SK-N-SH treated with all-trans-retinoic acid at 6 μM for 48 hours (cell line): ENCODE measurements around the gene VPS26A.

Experiments used
- ATAC-seq: fragments of 200-7000 bp; cut with Tn5 transposase; 3 replicates; pipeline ENCODE4 v1.9.1; 2020; ENCODE audit warnings: mild to moderate bottlenecking, moderate library complexity
- ARNTL ChIP-seq: fragments of 450-650 bp; formaldehyde crosslinking; IDR thresholded peaks from 2 replicates; pipeline ENCODE4 v1.5.0; 2020; ENCODE audit warnings: low read depth, mild to moderate bottlenecking, moderate library complexity, borderline replicate concordance
- CSDC2 ChIP-seq: fragments of 250-450 bp; sonication (Bioruptor Pico); IDR thresholded peaks from 2 replicates; pipeline ENCODE4 v1.5.0; 2020; ENCODE audit warnings: mild to moderate bottlenecking, moderate library complexity
- ESRRG ChIP-seq: fragments of 250-450 bp; sonication (Bioruptor Pico); IDR thresholded peaks from 2 replicates; pipeline ENCODE4 v1.6.1; 2021; ENCODE audit warnings: mild to moderate bottlenecking
- GLIS3 ChIP-seq: fragments of 250-450 bp; sonication (Bioruptor Pico); IDR thresholded peaks from 2 replicates; pipeline ENCODE4 v1.5.0; 2020; ENCODE audit warnings: mild to moderate bottlenecking, moderate library complexity
- ISL1 ChIP-seq: fragments of 250-450 bp; sonication (Bioruptor Pico); IDR thresholded peaks from 2 replicates; pipeline ENCODE4 v2.1.2; 2022; ENCODE audit warnings: mild to moderate bottlenecking, moderate library complexity
- OSR1 ChIP-seq: fragments of 250-450 bp; sonication (Bioruptor Pico); IDR thresholded peaks from 2 replicates; pipeline ENCODE4 v1.8.0; 2022; ENCODE audit warnings: moderate library complexity, mild to moderate bottlenecking, inconsistent platforms
- PPARA ChIP-seq: fragments of 250-450 bp; sonication (Bioruptor Pico); IDR thresholded peaks from 2 replicates; pipeline ENCODE4 v1.5.0; 2020; ENCODE audit warnings: mild to moderate bottlenecking, borderline replicate concordance
- RARB ChIP-seq: fragments of 250-450 bp; sonication (Bioruptor Pico); IDR thresholded peaks from 2 replicates; pipeline ENCODE4 v1.8.0; 2021; ENCODE audit warnings: mild to moderate bottlenecking, moderate library complexity
- SNAI2 ChIP-seq: fragments of 250-450 bp; sonication (Bioruptor Pico); IDR thresholded peaks from 2 replicates; pipeline ENCODE4 v1.5.0; 2020; ENCODE audit warnings: mild to moderate bottlenecking, moderate library complexity
- TCF4 ChIP-seq: fragments of 250-450 bp; sonication (Bioruptor Pico); IDR thresholded peaks from 2 replicates; pipeline ENCODE4 v1.8.0; 2021; ENCODE audit warnings: mild to moderate bottlenecking, moderate library complexity, borderline replicate concordance
- TOX ChIP-seq: fragments of 250-450 bp; sonication (Bioruptor Pico); IDR thresholded peaks from 2 replicates; pipeline ENCODE4 v1.8.0; 2021; ENCODE audit warnings: mild to moderate bottlenecking, moderate library complexity, borderline replicate concordance
- ZC3H10 ChIP-seq: fragments of 250-450 bp; sonication (Bioruptor Pico); IDR thresholded peaks from 2 replicates; pipeline ENCODE4 v1.5.1; 2021; ENCODE audit warnings: mild to moderate bottlenecking, moderate library complexity
- ZFP3 ChIP-seq: fragments of 250-450 bp; sonication (Bioruptor Pico); IDR thresholded peaks from 2 replicates; pipeline ENCODE4 v1.5.0; 2020; ENCODE audit warnings: mild to moderate bottlenecking, moderate library complexity
- ZNF565 ChIP-seq: fragments of 450-650 bp; formaldehyde crosslinking; conservative IDR thresholded peaks from 2 replicates; pipeline ENCODE4 v1.5.0; 2020; ENCODE audit warnings: low read depth, mild to moderate bottlenecking, moderate library complexity
- ZNF70 ChIP-seq: fragments of 450-650 bp; formaldehyde crosslinking; IDR thresholded peaks from 2 replicates; pipeline ENCODE4 v1.5.0; 2020; ENCODE audit warnings: mild to moderate bottlenecking, moderate library complexity
- ZNF8 ChIP-seq: fragments of 450-650 bp; formaldehyde crosslinking; IDR thresholded peaks from 2 replicates; pipeline ENCODE4 v1.5.0; 2020; ENCODE audit warnings: mild to moderate bottlenecking, moderate library complexity
- TF ChIP-seq, protein P1 (sequence below): fragments of 250-450 bp; sonication (Bioruptor Pico); IDR thresholded peaks from 2 replicates; pipeline ENCODE4 v1.8.0; 2020; ENCODE audit warnings: mild to moderate bottlenecking, moderate library complexity, borderline replicate concordance
- TF ChIP-seq, protein P2 (sequence below): fragments of 250-450 bp; sonication (Bioruptor Pico); IDR thresholded peaks from 2 replicates; pipeline ENCODE4 v1.5.0; 2020; ENCODE audit warnings: mild to moderate bottlenecking, moderate library complexity
- TF ChIP-seq, protein P3 (sequence below): fragments of 250-450 bp; sonication (Bioruptor Pico); IDR thresholded peaks from 2 replicates; pipeline ENCODE4 v1.8.0; 2021; ENCODE audit warnings: low read depth, mild to moderate bottlenecking, moderate library complexity, borderline replicate concordance
- TF ChIP-seq, protein P4 (sequence below): fragments of 250-450 bp; sonication (Bioruptor Pico); IDR thresholded peaks from 2 replicates; pipeline ENCODE4 v1.5.1; 2021; ENCODE audit warnings: mild to moderate bottlenecking, moderate library complexity

Gene VPS26A

DNA sequence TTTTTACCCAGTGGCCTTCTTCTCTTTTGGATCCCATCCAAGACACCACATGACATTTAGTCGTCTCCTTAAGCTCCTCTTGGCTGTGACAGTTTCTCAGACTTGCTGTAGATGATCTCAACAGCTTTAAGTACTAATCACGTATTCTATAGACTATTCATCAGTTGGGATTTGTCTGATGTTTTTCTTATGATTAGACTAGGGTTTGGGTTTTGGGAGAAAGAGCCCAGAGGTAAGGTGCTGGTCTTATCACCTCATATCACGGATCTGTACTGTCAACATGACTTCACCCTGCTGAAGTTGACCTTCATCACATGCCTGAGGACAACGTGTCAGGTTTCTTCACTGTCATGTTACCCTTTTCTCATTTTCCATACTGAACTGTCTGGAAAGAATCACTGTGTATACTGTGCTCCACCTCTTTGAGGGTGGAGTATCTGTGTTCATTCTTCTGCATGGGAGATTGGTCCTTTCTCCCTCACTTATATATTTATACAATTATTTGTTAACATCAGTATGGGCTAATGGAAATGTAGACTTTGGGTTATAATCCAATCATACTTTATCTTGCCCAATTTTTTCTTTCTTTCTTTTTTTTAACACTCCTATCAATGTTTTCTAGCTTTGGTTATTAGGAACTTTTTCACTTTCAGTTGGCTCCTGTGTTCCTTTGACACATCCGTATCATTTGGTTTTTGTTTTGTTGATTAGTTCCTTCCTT, 89.8 kb downstream of the VPS26A start:
- ATAC-seq, result no peak
- TF ChIP-seq ZNF8 (CRISPR knock-in tag) (no peak), ZNF70 (CRISPR knock-in tag) (no peak), ZFP3 (no peak), GLIS3 (CRISPR knock-in tag) (no peak), ZC3H10 (CRISPR knock-in tag) (no peak), ZNF565 (CRISPR knock-in tag) (no peak)
- TF ChIP-seq, protein P1, sequence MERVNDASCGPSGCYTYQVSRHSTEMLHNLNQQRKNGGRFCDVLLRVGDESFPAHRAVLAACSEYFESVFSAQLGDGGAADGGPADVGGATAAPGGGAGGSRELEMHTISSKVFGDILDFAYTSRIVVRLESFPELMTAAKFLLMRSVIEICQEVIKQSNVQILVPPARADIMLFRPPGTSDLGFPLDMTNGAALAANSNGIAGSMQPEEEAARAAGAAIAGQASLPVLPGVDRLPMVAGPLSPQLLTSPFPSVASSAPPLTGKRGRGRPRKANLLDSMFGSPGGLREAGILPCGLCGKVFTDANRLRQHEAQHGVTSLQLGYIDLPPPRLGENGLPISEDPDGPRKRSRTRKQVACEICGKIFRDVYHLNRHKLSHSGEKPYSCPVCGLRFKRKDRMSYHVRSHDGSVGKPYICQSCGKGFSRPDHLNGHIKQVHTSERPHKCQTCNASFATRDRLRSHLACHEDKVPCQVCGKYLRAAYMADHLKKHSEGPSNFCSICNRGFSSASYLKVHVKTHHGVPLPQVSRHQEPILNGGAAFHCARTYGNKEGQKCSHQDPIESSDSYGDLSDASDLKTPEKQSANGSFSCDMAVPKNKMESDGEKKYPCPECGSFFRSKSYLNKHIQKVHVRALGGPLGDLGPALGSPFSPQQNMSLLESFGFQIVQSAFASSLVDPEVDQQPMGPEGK, result no peak
- TF ChIP-seq, protein P2, sequence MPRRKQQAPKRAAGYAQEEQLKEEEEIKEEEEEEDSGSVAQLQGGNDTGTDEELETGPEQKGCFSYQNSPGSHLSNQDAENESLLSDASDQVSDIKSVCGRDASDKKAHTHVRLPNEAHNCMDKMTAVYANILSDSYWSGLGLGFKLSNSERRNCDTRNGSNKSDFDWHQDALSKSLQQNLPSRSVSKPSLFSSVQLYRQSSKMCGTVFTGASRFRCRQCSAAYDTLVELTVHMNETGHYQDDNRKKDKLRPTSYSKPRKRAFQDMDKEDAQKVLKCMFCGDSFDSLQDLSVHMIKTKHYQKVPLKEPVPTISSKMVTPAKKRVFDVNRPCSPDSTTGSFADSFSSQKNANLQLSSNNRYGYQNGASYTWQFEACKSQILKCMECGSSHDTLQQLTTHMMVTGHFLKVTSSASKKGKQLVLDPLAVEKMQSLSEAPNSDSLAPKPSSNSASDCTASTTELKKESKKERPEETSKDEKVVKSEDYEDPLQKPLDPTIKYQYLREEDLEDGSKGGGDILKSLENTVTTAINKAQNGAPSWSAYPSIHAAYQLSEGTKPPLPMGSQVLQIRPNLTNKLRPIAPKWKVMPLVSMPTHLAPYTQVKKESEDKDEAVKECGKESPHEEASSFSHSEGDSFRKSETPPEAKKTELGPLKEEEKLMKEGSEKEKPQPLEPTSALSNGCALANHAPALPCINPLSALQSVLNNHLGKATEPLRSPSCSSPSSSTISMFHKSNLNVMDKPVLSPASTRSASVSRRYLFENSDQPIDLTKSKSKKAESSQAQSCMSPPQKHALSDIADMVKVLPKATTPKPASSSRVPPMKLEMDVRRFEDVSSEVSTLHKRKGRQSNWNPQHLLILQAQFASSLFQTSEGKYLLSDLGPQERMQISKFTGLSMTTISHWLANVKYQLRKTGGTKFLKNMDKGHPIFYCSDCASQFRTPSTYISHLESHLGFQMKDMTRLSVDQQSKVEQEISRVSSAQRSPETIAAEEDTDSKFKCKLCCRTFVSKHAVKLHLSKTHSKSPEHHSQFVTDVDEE (CRISPR knock-in tag), result no peak
- TF ChIP-seq, protein P3, sequence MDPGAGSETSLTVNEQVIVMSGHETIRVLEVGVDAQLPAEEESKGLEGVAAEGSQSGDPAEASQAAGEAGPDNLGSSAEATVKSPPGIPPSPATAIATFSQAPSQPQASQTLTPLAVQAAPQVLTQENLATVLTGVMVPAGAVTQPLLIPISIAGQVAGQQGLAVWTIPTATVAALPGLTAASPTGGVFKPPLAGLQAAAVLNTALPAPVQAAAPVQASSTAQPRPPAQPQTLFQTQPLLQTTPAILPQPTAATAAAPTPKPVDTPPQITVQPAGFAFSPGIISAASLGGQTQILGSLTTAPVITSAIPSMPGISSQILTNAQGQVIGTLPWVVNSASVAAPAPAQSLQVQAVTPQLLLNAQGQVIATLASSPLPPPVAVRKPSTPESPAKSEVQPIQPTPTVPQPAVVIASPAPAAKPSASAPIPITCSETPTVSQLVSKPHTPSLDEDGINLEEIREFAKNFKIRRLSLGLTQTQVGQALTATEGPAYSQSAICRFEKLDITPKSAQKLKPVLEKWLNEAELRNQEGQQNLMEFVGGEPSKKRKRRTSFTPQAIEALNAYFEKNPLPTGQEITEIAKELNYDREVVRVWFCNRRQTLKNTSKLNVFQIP, result no peak

DNA sequence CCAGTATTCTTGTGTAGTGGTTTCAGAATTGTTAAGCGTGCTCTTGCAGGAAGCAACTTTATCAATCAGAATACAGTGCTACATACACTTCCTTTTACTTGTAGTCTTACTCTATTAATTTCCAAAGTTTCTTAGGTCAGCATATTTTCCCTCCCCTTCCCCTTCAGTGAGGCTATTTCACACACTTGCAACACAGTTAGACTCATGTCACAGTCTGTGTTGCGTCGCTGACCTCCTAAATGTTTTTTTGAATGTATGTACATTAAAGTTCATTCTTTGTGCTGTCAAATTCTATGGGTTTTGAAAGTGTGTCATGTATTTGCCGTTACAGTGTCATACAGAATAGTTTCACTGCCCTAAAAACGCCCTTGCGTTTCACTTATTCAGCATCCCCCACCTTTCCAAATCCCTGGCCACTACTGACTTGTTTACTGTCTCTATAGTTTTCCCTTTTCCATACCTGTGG, 90.7 kb downstream of the VPS26A start:
- TF ChIP-seq SNAI2 (CRISPR knock-in tag) (no peak), ZNF70 (CRISPR knock-in tag) (no peak), PPARA (CRISPR knock-in tag) (no peak), ZC3H10 (CRISPR knock-in tag) (no peak), TOX (CRISPR knock-in tag) (no peak), ARNTL (CRISPR knock-in tag) (no peak), ZNF8 (CRISPR knock-in tag) (no peak), OSR1 (CRISPR knock-in tag) (no peak), ESRRG (CRISPR knock-in tag) (no peak), CSDC2 (CRISPR knock-in tag) (no peak), TCF4 (no peak), ISL1 (no peak), RARB (no peak)
- TF ChIP-seq, protein P4, sequence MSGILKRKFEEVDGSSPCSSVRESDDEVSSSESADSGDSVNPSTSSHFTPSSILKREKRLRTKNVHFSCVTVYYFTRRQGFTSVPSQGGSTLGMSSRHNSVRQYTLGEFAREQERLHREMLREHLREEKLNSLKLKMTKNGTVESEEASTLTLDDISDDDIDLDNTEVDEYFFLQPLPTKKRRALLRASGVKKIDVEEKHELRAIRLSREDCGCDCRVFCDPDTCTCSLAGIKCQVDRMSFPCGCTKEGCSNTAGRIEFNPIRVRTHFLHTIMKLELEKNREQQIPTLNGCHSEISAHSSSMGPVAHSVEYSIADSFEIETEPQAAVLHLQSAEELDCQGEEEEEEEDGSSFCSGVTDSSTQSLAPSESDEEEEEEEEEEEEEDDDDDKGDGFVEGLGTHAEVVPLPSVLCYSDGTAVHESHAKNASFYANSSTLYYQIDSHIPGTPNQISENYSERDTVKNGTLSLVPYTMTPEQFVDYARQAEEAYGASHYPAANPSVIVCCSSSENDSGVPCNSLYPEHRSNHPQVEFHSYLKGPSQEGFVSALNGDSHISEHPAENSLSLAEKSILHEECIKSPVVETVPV (CRISPR knock-in tag), result no peak
- TF ChIP-seq, protein P3, result no peak
- TF ChIP-seq, protein P2 (CRISPR knock-in tag), result no peak
- TF ChIP-seq, protein P1, result no peak
- TF ChIP-seq, all 23 proteins: peak for 0
- no peak for ATAC-seq
